Esophagus muscularis mucosa (tissue), 4 donors: ENCODE measurements around the gene HLA-B.

Experiments used
- EP300 ChIP-seq: sonication (generic); formaldehyde crosslinking; IDR thresholded peaks from one replicate; pipeline ENCODE4 v1.6.1; 2017; ENCODE audit warnings: antibody characterized with exemption
- POLR2A ChIP-seq: fragments of 450-650 bp; IDR thresholded peaks from one replicate; pipeline ENCODE4 v1.6.1; 2017; ENCODE audit warnings: antibody characterized with exemption, moderate library complexity, mild to moderate bottlenecking, low read depth
- POLR2AphosphoS5 ChIP-seq, 2 donors: sonication (generic); formaldehyde crosslinking; IDR thresholded peaks; one replicate each; pipeline ENCODE4 v1.6.1; 2017; ENCODE audit warnings: antibody characterized with exemption in 2 of 2
- TF ChIP-seq, protein P1 (sequence below), 3 experiments: fragments of 200-600 bp in 2 of 3; fragments of 450-650 bp in 1 of 3; sonication (generic) in 2 of 3; IDR thresholded peaks; one replicate each; pipeline ENCODE4 v1.5.1; 2017 to 2019; ENCODE audit warnings: antibody characterized with exemption in 3 of 3, mild to moderate bottlenecking in 2 of 3, moderate library complexity in 1 of 3

DNA sequence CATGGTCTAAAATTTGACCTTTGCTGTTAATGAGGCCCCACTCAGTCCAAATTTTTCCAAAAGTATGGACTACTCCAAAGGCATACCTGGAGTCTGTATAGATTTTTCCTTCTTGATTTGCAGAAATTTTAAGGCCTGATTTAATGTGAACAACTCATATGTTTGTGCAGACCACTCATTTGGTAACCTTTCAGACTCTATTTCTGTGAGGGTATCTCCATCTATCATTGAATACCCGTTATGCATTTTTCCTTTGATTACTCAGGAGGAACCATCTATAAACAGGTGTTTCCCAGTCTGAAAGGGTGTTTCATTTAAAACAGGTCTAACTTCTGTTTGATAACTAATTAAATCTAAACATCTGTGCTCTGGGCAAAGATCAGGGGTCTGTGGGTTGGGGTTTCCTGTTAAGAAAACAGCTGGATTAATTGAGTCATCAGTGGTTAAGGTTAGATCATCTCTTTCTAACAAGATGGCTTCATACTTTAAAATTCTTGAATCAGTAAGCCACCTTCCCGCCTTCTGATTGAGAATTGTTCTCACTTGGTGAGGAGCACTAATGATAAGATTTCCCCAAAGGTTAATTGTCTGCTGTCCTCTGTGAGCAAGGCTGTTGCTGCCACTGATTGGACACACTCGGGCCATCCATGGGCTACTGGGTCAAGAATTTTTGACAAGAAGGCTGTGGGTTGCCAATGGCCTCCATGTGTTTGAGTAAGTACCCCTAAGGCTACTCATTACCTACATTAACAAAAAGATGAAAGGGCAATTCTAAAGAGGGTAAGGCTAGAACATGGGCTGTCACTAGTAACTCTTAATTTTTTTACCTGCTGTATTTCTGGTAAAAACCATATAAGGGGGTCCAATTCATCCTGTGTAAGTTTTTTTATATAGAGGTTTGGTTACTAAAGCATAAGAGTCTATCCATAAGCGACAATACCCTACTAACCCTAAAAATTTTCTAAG lies 24.1 kb downstream of the HLA-B start:
- no peak for TF ChIP-seq POLR2A
- TF ChIP-seq, protein P1, sequence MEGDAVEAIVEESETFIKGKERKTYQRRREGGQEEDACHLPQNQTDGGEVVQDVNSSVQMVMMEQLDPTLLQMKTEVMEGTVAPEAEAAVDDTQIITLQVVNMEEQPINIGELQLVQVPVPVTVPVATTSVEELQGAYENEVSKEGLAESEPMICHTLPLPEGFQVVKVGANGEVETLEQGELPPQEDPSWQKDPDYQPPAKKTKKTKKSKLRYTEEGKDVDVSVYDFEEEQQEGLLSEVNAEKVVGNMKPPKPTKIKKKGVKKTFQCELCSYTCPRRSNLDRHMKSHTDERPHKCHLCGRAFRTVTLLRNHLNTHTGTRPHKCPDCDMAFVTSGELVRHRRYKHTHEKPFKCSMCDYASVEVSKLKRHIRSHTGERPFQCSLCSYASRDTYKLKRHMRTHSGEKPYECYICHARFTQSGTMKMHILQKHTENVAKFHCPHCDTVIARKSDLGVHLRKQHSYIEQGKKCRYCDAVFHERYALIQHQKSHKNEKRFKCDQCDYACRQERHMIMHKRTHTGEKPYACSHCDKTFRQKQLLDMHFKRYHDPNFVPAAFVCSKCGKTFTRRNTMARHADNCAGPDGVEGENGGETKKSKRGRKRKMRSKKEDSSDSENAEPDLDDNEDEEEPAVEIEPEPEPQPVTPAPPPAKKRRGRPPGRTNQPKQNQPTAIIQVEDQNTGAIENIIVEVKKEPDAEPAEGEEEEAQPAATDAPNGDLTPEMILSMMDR (IDR thresholded peaks at IDR 0.05): no peak
- no peak for TF ChIP-seq POLR2AphosphoS5 (IDR thresholded peaks at IDR 0.05)
- no peak for TF ChIP-seq EP300
